ENCODE measurements around the gene METTL22.

DNA sequence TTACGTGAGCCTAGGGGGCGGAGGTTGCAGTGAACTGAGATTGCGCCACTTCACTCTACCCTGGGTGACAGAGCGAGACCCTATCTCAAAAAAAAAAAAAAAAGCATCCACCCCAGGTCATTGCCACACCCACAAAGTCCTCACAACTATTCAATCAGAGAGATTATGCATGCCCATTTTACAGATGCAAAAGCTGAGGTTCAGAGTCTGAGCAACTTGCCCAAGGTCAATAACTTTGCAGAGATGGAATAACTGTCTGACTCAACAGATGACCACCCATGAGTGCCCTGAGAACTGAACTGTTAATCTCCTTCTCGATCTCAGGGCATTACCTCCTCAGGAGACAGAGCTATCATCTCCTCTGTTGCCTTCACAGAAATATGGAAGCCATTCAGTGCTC lies 25.7 kb upstream of the METTL22 start:
- TF ChIP-seq, protein P1, sequence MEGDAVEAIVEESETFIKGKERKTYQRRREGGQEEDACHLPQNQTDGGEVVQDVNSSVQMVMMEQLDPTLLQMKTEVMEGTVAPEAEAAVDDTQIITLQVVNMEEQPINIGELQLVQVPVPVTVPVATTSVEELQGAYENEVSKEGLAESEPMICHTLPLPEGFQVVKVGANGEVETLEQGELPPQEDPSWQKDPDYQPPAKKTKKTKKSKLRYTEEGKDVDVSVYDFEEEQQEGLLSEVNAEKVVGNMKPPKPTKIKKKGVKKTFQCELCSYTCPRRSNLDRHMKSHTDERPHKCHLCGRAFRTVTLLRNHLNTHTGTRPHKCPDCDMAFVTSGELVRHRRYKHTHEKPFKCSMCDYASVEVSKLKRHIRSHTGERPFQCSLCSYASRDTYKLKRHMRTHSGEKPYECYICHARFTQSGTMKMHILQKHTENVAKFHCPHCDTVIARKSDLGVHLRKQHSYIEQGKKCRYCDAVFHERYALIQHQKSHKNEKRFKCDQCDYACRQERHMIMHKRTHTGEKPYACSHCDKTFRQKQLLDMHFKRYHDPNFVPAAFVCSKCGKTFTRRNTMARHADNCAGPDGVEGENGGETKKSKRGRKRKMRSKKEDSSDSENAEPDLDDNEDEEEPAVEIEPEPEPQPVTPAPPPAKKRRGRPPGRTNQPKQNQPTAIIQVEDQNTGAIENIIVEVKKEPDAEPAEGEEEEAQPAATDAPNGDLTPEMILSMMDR (conservative IDR thresholded peaks at IDR 0.05; ENCODE audit: low read length): no peak
- TF ChIP-seq EZH2phosphoT487 (IDR thresholded peaks at IDR 0.05; ENCODE audit: borderline replicate concordance): no peak

Data from Loucy (cell line).